Activated naive CD4-positive, alpha-beta T cell treated with Interleukin-2 at 50 U/mL for 16 hours (primary cell): Measurements from ENCODE around the gene PREX1.

Experiments used
- DNase-seq: peaks from one replicate; pipeline ENCODE4 v3.0.0-alpha.2; 2020

PREX1 gene

DNA sequence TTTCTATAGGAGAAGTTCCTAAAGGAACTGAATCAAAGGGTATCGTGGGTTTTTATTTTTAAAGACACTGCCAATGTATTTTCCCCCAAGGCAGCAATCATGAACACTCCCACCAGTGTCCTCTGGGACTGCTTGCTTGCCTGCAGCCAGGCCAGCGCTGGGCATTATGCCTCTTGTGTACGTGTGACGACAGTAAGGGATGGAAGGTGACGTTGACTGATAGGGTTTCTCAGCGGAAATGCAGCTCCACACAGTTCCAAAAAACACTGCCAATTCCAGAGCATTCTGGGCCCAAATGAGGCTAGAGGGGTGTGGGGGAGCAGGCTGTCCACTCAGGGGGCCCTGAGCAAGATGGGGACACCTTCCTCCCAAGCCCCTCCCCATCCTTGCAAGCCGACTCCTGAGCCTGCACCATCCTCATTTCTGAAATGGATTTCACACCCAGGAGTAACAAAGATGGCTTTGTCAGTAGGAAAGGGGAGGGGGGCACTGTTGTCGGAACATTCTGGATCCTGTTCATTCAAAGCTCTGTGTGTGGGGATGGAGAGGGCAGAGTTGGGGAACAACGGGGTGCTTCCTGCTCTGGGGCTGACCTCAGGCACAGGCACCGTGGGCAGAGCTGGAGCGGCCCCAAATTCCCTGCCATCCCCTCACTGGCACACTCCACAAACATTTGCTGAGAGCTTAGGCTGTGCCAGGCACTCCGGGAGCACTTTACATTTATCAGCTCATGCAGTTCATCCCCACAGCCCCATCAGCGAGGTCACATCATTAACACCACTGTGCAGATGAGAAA, 20.0 kb downstream of the PREX1 start:
- no peak for DNase-seq

DNA sequence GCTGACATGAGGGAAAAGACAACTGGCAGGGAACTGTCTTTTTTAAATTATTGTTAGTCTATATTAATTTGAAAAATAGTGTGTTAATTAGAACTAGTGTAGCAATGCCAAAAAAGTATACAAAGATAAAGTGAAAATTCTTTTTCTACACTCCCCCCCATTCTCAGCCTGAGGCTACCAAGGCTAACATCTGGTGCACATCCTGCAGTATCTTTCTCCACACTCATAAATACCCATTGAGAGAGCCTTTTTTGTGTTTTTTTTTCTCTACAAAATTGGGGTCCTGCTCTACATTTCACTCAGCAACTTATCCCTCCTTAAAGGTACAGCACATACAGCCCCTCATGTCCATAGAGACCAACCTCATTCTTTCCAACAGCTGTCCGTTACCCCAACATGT, 20.7 kb downstream of the PREX1 start:
- DNase-seq: no peak

DNA sequence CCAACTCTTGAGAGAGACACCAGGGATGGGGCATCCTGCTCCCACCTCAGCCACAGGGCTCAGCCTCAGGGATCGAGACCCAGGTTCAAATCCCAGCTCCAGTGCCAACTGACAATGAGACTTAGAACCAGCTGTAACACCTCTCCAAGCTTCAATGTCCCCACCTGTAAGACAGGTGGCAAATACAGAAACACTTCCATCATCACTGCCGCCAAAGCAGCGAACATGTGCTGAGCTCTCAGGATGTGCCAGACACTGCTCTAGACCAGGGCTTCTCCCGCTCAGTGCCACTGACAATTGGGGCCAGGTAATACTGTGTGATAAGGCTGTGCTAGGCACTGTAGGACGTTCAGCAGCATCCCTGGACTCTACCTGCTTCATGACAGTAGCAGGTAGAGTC, 22.1 kb downstream of the PREX1 start:
- DNase-seq: no peak

DNA sequence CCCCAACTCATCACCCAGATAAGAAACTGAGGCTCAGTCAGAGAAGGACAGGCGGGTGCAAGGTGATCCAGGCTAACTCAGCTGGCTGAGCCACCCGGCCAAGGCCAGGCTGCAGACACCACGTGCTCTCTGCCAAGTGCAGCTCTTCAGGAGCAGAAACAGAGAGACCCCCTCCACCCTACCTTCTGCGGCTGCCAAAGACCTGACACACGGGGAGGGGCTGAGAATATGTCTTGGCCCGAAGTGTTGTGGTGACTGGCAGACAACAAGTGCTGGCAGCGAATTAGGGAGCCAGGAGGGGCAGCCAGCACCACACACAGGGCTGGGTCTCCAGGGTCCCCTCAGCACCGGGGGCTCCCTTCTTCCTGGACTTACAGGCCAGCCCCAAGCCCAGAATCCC, 22.5 kb downstream of the PREX1 start:
- no peak for DNase-seq

DNA sequence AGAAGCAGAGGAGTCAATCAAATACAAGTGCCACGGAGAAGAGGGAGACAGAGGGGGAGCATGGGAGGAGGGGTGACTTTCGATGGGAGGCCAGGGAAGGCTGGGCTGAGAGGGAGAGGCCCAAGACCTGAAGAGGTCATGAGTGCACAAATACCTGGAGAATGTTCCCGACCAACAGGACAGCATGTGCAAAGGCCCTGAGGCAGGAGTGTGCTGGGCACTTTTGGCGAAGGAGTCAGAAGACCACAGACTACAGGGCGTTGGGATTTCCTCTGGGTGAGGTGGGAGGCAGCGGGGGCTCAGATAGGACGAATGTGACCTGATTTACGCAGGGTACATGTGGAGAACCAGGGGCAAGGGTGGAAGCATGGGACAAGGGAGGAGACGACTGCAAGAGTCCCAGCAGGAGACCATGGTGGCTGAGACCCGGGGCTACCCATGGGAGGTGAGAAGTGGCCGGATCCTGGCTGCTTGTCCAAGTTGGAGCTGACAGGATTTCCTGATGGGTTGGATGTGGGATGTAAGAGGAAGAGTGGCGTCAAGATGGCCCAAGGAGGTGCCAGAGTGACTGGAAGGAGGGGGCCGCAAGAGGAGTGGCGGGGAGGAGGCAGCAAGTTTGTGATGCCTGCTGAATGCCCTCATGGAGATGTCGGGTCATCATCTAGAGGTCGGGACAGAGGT, 23.4 kb downstream of the PREX1 start:
- DNase-seq: no peak

DNA sequence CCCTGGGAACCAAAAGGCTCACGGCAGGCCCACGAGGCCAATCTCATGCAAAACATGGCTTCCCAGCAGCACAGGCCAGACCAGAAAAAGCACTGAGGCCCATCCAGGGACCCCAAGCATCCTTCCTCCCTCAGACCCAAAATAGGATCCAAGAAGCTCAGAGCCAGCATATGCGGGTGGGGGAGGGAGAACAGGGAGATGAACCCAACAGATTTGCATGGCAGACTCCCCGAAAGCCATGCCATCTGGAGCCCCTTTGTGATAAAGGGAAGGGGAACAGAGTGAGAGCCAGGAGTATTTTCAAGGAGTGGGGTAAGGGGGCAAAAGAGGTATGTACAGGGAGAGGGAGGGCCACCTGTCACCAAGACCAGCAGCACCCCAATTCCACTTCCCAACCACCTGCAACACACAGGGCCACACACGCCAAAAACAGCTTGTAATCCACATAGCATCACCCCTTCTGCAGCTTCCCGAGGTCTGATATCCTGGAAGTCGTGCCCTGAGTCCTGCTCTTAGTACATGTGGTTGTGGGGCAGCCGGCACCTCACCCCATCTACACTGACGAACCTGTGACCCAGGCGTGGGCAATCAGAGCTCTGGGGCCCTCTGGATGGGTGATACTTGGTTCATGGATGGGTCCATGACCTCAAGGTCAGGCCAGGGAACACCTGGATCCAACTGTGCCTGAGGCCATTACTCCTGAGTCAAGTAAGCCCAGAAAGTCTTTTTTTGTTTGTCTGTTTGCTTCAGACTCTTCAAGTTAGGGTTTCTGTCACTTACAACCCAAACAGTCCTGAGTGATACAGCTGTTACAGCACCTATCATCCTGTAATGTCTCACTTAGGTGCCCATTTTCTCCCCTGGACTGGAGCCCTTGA, 24.4 kb downstream of the PREX1 start:
- no peak for DNase-seq

DNA sequence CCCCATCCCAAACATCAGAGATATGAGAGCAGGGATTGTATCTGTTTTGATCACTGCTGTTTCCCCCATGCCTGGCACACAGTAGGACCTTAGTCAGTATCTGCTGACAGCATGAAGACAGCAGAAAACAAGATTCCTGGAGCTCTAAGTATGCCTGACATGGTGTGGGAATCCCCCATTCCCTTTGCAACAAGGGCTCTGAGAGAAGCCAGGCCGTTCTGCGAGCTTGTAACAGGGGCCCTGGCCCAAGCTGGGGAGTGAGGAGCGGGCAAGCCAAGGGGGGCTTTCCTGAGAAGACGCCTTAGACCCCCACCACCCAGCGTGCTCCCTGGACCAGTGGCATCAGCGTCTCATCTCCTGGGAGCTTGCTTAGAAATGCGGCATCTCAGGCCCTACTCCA, 25.2 kb downstream of the PREX1 start:
- DNase-seq: no peak

DNA sequence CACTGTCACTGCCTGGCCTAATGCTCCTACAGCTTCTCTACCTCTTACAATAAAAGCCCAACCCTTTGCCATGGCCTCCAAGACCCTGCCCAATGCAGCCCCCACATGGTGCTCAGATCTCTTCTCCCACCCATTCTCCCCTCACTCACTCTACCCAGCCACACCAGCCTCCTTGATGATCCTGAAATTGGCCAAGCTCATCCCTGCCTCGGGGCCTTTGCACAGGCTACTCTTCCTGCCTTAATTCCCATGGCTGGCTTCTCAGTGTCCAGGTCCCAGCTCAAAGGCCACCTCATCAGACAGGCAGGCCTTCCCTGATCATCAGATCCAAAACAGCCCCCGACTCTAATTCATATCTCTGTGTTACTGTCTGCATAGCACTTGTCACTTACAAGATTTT, 25.6 kb downstream of the PREX1 start:
- no peak for DNase-seq

DNA sequence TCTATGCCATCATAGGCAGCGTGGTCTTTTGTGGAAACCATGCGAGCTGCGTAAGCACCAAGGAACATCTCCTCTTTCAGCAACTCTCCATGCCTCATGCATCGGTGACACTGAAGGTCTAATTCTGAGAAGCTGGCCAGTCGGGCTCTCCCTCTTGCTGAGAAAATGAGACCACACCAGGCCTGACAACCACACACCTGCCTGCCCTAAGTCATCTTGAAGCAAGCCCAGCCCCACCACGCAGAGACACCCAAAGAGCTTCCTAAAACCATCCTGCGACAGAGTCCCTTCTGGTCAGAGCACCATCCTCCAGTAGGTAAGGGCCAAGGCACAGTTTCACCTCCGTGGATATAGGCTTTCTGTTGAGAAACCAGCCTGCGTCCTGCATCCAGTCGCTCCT, 26.6 kb downstream of the PREX1 start:
- no peak for DNase-seq

DNA sequence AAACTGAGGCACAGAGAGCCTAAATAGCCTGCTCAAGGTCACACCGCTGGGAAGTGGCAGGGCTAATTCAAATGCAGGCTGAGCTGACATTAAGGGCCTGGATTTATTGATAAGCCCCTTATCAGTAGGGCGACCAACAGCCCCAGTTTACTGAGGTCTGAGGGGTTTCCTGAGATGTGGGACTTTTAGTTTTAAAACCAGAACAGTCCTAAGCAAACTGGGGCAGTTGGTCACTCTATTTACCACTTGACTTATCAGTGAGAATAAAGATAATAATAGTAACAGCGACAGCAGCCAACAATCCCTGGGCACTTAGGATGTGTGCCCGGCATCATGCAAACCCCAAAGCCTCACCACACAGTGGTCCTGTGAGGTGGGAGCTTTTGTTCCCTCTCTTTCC, 27.6 kb downstream of the PREX1 start:
- no peak for DNase-seq

DNA sequence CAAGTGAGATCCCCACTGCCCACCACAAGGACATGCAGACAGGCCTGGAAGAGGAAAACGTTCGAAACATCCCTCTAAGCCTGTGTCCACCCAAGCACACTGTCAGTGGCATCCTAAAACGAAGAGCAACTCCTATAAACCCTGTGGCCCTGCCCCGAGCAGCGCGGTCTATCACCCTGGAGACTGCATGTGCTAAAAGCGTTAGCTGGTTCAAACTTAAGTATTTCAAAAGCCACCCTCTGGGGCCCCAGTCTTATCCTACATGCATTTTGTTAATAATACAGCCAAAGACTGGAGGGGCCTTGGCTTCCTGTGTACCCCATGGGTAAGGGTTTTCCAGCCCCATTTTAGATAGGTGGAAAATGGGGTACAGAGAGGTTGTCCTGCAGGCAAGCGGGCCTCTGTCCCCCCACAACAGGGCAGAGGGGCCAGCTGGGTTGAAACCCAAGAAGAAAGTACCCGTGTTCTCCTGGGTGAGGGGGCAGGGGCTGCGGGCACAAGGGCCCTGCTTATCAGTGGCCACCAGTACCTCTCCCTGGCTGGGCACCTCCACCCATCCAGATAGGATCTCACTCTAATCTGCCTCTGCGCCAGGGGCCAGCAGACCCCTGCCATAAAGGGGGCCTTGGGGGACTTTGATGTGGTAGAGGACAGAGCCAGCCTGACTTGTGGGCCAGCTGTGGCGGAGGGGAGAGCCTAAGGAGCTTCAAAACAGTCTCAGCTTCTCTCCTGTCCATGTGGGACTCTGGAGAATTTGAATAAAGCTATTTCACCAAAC, 28.3 kb downstream of the PREX1 start:
- no peak for DNase-seq

DNA sequence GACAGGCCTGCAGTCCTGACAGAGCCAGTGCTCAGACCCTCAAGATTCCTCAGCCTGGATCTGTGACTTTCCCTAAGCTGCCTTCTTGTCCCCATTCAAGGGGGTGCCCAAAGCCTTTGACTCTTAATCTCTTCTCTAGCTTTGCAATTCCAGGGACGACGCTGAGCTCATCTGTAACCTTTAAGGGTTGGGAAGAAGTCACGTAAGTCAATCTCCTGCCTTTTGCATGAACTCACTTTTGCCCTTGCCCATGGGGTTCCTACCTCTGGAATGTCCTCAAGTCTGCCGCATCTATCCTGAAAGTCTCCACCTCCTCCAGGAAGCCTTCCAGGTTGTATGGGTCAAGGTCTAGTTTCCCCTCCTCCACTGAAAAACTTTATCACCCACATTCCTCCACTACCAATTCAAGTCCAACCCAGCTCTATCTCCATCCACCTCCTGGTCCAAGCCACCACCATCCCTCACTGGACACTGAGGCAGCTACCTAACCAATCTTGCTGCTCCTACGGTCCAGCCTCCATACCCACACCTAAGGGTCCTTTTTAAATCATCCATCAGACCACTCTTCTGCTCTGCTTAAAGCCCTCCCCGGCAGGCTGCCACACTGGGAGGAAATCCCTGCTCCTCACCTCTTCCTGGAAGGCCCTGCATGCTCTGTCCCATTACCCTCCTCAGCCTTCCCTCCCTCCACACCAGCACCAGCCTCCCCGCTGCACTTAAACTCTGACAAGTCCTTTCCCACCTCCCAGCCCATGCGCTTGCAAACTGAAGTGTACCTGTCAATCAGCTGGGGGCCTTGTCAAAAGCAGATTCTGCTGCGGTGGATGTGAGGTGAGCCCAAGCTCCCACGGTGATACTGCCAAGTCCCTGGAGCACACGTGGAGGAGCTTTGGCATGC, 29.7 kb downstream of the PREX1 start:
- DNase-seq: no peak

DNA sequence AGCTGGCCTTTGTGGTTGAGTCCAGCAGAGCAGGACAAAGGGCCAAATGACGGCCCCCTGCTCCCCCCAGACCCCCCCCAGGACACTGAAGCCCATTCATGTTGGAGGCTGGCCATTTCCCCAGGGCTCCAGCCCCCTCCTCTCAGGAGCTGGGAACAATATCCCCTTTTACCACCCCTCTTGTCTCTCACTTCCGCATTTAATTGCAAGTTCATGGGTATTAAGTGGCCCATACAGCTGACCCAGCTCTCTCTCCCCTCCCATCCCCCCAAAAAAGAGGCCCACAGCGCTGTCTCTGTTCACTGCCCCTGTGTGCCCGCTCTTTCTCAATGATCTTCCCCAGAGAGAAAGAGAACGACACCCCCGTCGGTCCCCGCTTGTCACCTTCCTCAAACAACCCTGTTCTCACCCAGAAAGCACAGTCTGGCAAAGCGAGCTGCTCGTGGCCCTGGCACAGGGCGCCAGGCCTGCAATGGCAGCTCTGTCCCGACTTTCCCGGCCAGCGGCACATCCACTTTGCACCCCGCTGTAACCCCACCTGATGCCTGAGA, 30.4 kb downstream of the PREX1 start:
- no peak for DNase-seq

DNA sequence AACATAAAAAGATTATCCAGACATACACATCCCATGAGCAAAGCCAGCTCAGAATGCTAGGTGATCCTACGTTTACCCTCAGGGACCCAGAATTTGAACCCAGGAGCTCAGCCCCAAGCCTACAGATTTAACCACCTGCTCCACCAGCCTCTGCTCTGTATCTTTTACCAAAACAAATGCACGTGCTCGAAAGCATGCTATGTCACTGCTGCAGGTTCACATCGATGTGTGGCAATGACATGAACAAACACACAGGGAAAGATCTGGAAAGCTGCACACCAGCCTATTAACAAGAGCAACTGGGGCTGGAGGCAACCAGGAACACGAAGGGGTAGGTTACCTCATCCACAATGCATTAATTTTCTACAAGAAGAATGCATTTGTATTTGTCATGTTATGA, 32.1 kb downstream of the PREX1 start:
- no peak for DNase-seq

DNA sequence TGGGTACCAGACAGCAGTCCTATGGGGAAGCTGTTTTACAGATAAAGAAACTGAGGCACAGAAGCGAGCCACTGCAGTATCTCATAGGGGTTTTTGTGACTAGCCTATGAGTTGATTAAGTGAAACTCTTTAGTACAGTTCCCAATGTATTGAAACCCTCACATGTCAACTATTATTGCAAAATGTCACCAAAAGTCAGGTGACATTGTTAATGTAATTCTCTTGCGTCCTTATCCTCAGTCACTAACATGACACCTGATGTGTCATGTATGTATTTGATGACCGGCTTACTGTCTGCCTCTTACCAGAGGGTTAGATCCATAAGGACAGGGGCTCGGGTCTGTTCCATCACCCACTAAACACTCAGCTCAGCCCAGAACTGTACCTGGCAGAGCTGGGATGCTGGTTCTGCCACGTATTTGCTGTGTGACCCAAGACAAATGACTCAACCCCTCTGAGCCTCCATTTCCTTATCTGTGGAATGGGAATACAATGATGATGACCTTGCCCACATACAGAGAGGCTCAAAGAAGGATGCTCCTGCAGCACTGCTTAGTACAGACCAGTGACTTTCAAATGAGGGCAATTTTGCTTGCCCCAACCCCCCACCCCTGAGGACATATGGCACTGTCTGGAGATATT, 32.9 kb downstream of the PREX1 start:
- DNase-seq: no peak

DNA sequence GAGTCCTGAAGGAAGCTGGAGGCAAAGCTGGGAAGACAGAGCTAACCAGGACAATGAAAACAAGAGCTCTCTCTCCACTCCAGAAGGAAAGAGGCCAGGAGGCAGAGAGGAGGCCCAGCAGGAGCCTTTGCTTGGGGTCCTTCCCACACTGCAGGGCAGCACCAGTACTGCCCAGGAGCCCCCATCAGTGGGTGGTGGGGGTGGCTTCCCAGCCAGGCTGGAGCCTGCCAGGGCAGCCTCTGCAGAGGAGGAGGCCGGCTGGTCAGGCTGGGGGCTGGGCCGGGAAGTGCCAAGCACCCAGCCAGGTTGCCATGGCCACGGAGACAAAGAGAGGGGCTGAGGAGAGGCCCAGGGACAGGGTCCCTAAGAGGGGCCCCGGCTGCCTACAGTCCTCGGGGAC, 33.4 kb downstream of the PREX1 start:
- DNase-seq: no peak

DNA sequence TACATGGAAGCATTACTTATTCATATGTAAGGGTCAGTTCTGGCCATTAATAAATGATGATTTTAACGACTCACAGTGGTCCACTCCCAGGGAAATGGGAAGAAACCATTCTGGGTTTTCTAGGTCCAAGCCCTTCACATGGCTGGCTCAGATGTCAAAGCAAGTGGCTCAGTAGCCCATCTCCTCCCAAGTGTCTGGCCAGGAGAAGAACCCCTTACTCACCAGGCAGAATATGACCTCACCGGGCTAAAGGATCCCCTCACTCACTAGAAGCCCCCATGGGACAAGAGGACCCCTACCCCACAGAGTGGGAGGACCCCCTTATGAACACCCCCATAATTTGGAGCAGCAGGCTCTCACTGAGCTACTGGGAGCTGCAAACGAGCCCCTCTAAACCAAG, 34.0 kb downstream of the PREX1 start:
- DNase-seq: no peak

DNA sequence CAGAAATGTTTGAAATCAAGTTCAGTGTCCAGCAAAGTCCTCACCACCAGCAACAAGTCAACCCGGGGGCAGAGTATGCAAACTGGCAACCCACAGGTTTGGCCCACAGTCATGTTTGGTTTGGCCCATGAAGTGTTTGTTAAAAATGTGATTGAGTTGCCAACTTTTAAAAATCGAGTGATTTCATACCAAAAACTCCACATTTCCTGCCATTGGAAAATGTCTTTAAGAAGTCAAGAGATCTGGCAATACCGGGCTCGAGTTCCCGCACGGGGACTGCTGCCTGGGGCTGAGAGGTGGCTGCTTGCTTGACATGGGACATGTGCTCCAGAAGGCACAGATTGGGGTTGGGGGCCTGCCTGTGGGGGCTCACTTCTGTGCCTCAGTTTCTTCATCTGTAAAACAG, 36.1 kb downstream of the PREX1 start:
- no peak for DNase-seq

DNA sequence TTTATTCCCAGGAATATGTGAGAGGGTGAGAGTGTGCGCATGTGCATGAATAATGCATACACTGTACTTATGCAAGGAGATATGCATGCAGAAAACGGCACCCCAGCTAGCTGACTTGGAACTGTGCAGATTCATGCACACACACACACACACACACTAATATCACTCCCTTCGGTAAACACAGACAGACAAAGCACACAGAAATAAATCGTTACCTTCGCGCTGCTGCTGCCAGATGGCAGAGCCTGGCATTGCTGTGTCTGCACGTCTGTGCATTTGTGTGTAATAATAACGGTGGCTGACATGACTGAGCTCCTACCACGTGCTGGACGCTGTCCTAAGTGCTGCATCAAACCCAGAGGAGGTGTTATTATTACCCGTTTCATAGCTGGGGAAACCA, 36.8 kb downstream of the PREX1 start:
- no peak for DNase-seq

DNA sequence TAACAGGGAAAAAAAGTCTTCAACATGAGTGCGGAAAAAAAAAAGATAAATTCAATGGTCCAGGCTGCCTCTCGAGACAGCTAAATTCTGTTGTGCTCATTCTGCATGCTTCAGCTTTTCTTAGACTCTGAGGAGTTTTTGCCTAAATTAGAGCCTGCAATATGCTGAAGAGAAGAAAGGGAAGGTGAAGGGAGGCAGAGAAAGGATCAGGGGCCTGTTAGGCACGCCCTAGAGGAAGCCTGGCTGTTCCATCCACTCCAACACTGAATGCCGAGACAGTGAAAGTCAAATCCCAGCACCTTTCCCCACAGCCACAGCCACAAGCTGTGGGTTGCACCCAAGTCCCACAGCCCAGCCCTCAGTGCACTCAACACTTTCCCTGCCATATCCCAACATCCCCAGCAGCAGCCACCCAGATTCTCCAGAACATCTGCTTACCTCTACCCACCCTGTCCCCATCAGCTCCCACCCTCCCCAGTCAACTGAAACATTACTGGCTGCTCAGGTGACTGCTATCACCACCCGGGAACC, 37.3 kb downstream of the PREX1 start:
- no peak for DNase-seq
